ENCODE results near the gene CTNND2.

CTNND2 gene

DNA sequence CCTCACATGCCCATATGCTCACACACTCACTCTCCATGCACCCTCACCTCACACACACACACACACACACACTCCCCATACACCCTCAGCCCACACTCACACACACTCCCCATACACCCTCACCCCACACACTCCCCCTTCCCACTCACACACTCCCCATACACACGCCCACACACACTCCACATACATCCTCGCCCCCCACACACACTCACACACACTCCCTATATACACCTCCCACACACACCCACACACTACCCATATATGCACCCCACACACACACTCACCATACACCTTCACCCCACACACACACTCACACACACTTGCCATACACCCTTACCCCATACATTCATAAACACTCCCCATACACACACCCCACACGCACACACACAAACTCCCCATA is 592.5 kb downstream of the CTNND2 start:
- TF ChIP-seq ZFX (IDR thresholded peaks at IDR 0.05) (no peak), CTCF (conservative IDR thresholded peaks at IDR 0.05) (no peak)
- no peak overlapping the region for H3K27ac ChIP-seq

DNA sequence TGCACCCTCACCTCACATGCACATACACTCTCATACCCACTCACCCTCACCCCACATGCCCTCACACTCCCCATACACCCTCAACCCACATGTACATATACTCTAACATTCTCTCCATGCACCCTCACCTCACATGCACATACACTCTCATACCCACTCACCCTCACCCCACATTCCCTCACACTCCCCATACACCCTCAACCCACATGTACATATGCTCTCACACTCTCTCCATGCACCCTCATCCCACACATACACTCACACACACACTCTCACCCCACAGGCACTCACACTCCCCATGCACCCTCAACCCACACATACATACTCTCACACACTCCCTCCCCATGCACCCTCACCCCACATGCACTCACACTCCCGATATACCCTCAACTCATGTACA is 593.0 kb downstream of the CTNND2 start:
- TF ChIP-seq ZFX (IDR thresholded peaks at IDR 0.05) (no peak), CTCF (conservative IDR thresholded peaks at IDR 0.05) (no peak)
- no peak overlapping the region for H3K27ac ChIP-seq

DNA sequence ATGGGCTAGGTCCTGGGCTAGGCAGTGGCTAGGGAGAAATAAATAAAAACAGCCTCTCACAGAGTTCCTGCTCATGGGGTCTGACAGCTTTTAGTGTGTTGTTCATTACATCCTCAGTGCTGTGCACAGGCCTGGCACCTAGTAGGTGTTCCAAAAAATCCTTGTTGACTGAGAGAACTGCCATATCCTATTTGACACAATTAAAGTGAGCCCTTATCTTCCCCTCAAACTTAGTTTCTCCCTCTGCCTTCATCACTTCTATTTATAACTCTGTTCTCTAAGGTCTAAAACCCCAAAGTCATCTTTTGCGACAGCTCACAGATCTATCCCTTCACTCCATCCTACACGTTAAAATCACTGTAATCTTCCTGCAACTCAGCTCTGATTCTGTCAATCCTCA is 594.1 kb downstream of the CTNND2 start:
- H3K27ac ChIP-seq, result no peak overlapping the region
- TF ChIP-seq ZFX (IDR thresholded peaks at IDR 0.05), result no peak
- no peak for TF ChIP-seq CTCF (conservative IDR thresholded peaks at IDR 0.05)

GRCh38 chr5:11306365-11306764 is 597.9 kb downstream of the CTNND2 start:
- H3K27ac ChIP-seq, result no peak overlapping the region
- TF ChIP-seq CTCF (conservative IDR thresholded peaks at IDR 0.05) (no peak), ZFX (IDR thresholded peaks at IDR 0.05) (no peak)

DNA sequence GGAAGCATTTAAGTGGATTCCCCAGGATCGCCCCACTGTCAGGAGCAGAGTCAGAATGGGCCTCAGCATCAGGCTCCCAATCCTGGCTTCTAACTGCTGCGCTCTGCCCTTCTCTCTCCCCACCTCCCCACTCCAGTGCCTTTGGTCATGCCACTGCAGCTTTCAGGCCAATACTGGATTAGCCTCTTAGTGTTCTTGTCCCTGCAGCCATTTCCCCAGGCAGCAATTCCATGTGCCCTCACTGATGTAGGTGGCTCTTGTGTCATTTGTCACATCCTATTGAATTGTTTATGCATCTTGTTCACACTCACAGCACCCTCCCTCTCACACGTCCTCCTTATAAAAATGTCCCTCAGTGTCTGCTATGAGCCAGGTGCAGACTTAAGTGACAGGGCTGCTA is 599.0 kb downstream of the CTNND2 start:
- H3K27ac ChIP-seq, result no peak overlapping the region
- TF ChIP-seq ZFX (IDR thresholded peaks at IDR 0.05) (no peak), CTCF (conservative IDR thresholded peaks at IDR 0.05) (no peak)

- H3K27ac ChIP-seq, result no peak overlapping the region
- TF ChIP-seq CTCF (conservative IDR thresholded peaks at IDR 0.05) (no peak), ZFX (IDR thresholded peaks at IDR 0.05) (no peak)
Measured at GRCh38 chr5:11304641-11305040, 599.6 kb downstream of the CTNND2 start.

DNA sequence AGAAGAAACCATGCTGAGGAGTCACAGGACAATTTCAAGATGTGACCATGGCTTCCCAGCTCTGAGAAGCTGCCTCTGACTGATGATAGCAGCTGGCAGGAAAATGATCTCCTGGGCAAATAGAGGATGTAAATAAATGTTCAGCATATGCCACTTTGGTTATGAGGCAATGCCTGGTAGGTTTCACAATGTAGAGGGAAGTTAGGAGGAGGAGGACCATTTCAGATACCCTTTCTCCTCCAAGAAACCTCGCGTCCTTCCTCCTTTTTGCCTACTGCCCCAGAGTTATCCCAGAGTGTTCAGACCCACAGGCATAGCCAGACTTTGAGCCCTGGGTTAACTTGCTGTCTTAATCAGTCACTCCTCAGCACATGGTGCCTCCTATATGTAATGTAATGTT is 601.6 kb downstream of the CTNND2 start:
- TF ChIP-seq CTCF (conservative IDR thresholded peaks at IDR 0.05) (no peak), ZFX (IDR thresholded peaks at IDR 0.05) (no peak)
- H3K27ac ChIP-seq, result no peak overlapping the region

All from C4-2B (cell line).